ENCODE data around the gene UBR1. TPM values are rescaled to one million over a fixed set of nuclear protein-coding genes. Genes with fewer than 3 reads are reported as not detected.
"Not testable (repeated sequence)": the region's sequence is repeated elsewhere in the genome, so short reads cannot be mapped to it uniquely, and the experiment has no call there.

UBR1 gene
- total and polyA plus RNA-seq, 3 donors from 2014 or later = 21.3 to 40.7 (median 36.5) TPM

GRCh38 chr15:42973114-42973513 lies 132.7 kb downstream of the UBR1 start:
- Histone ChIP-seq H3K4me3 (no peak overlapping the region), H3K9me3 (no peaks in the 10 kb centered on the region), H3K27me3 (no peaks in the 10 kb centered on the region), H3K4me1 (no peaks in the 10 kb centered on the region), H3K36me3 (ENCODE audit: low read depth, missing control alignments) (no peaks in the 10 kb centered on the region), H3K27ac (no peak overlapping the region)
- WGBS, 2 donors = 92 to 93% methylated on average over 4 of the region's 4 CpGs
- intact Hi-C loops (cut with DNase I; ENCODE audit: low total_unique reads) = no loop called here
- no peak for TF ChIP-seq POLR2A (IDR thresholded peaks at IDR 0.05)
- no peak for TF ChIP-seq CTCF (IDR thresholded peaks at IDR 0.05)
- no peak for DNase-seq

GRCh38 chr15:42971830-42972229 lies 134.0 kb downstream of the UBR1 start:
- DNase-seq = no peak
- H3K4me3 ChIP-seq = no peak overlapping the region
- no peaks in the 10 kb centered on the region for H3K9me3 ChIP-seq
- H3K4me1 ChIP-seq = no peaks in the 10 kb centered on the region
- WGBS, 2 donors = 98 to 100% methylated on average over 1 of the region's 1 CpG
- no peaks in the 10 kb centered on the region for H3K36me3 ChIP-seq (ENCODE audit: low read depth, missing control alignments)
- TF ChIP-seq POLR2A (IDR thresholded peaks at IDR 0.05) (no peak), CTCF (IDR thresholded peaks at IDR 0.05) (no peak)
- no peak overlapping the region for H3K27ac ChIP-seq
- intact Hi-C loops (cut with DNase I; ENCODE audit: low total_unique reads) = no loop called here
- no peaks in the 10 kb centered on the region for H3K27me3 ChIP-seq

- 79 to 87% methylated on average over 5 of the region's 5 CpGs for WGBS, 2 donors
- intact Hi-C loops (cut with DNase I; ENCODE audit: low total_unique reads) = no loop called here
- Histone ChIP-seq H3K36me3 (ENCODE audit: low read depth, missing control alignments) (no peaks in the 10 kb centered on the region), H3K27ac (no peak overlapping the region), H3K4me3 (no peak overlapping the region), H3K9me3 (no peaks in the 10 kb centered on the region), H3K27me3 (no peaks in the 10 kb centered on the region), H3K4me1 (no peaks in the 10 kb centered on the region)
- no peak for DNase-seq
- no peak for TF ChIP-seq CTCF (IDR thresholded peaks at IDR 0.05)
- TF ChIP-seq POLR2A (IDR thresholded peaks at IDR 0.05) = no peak
These were observed 141.4 kb downstream of the UBR1 start for GRCh38 chr15:42964476-42964875.

DNA sequence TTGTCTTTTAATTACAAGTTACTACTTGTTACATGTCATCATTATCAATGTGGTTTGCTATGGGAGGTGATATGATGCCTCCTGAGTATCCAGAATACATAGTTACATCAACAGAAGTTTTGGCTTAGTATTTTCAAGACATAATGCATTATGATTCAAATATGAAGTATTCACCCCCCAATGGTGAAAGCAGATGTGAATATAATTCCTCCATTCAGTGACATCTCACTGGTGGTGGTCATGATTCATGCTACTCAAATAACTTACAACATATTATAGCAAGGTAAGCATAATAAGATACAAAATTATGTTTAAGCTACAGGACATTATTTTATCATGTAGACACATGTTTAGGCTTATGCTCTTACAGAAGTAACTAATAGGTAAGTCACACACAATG lies 150.3 kb downstream of the UBR1 start:
- no peaks in the 10 kb centered on the region for H3K4me1 ChIP-seq
- H3K27me3 ChIP-seq = no peaks in the 10 kb centered on the region
- H3K36me3 ChIP-seq (ENCODE audit: low read depth, missing control alignments) = no peaks in the 10 kb centered on the region
- intact Hi-C loops (cut with DNase I; ENCODE audit: low total_unique reads) = no loop called here
- H3K4me3 ChIP-seq = no peak overlapping the region
- TF ChIP-seq CTCF (IDR thresholded peaks at IDR 0.05) = no peak
- no peak for TF ChIP-seq POLR2A (IDR thresholded peaks at IDR 0.05)
- no peaks in the 10 kb centered on the region for H3K9me3 ChIP-seq
- DNase-seq = no peak
- no peak overlapping the region for H3K27ac ChIP-seq

DNA sequence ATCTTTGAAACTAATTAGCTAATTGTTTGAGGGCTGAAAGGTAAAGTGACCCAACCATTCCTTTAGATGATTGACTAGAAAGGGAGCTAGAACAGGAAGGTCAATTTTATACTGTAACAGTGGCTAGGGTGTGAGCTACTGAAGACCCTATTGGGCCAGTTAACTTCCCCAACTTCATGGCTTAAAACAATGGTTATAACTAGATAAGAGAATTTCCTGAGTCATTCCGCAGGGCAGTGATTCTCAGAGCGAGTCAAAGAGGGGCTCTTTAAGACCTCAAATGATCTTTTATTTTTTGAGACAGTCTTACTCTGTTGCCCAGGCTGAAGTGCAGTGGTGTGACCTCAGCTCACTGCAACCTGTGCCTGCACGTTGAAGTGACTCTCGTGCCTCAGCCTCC lies 151.5 kb downstream of the UBR1 start:
- Histone ChIP-seq H3K9me3 (no peaks in the 10 kb centered on the region), H3K36me3 (ENCODE audit: low read depth, missing control alignments) (no peaks in the 10 kb centered on the region), H3K4me1 (no peaks in the 10 kb centered on the region), H3K4me3 (no peak overlapping the region), H3K27me3 (no peaks in the 10 kb centered on the region), H3K27ac (no peak overlapping the region)
- no peak for TF ChIP-seq CTCF (IDR thresholded peaks at IDR 0.05)
- intact Hi-C loops (cut with DNase I; ENCODE audit: low total_unique reads) = no loop called here
- WGBS, 2 donors = 94 to 98% methylated on average over 4 of the region's 4 CpGs
- DNase-seq = no peak

DNA sequence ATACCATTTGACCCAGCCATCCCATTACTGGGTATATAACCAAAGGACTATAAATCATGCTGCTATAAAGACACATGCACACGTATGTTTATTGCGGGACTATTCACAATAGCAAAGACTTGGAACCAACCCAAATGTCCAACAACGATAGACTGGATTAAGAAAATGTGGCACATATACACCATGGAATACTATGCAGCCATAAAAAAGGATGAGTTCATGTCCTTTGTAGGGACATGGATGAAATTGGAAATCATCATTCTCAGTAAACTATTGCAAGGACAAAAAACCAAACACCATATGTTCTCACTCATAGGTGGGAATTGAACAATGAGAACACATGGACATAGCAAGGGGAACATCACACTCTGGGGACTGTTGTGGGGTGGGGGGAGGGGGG lies 156.9 kb downstream of the UBR1 start:
- DNase-seq; H3K27me3 ChIP-seq; H3K4me1 ChIP-seq; H3K27ac ChIP-seq; H3K4me3 ChIP-seq; H3K9me3 ChIP-seq; H3K36me3 ChIP-seq (ENCODE audit: low read depth, missing control alignments); intact Hi-C loops (cut with DNase I; ENCODE audit: low total_unique reads): not testable (repeated sequence)
- 100% methylated on average over 2 to 3 of the region's 3 CpGs for WGBS, 2 donors
